Right atrium auricular region (tissue), 2 donors: ENCODE measurements around the gene SHFL. TPM values are rescaled to one million over a fixed set of nuclear protein-coding genes. Genes with fewer than 3 reads are reported as not detected.
A peak's percentile ranks its signal among the peaks of the same experiment; 100 is the strongest.

Experiments
- DNase-seq: peaks from one replicate; pipeline ENCODE4 v3.0.0-alpha.2; 2019; ENCODE audit warnings: low spot score
- H3K27ac ChIP-seq, 2 donors: fragments of 200-600 bp; sonication (generic); 1 replicate in 1 of 2; 2 replicates in 1 of 2; pipeline ENCODE4 v1.5.1; 2016 to 2019
- H3K27me3 ChIP-seq, 2 donors: fragments of 200-600 bp; sonication (generic); one replicate each; pipeline versions ENCODE4 v1.5.1 to v1.6.0; 2017 to 2019
- H3K36me3 ChIP-seq: fragments of 200-600 bp; sonication (generic); one replicate; pipeline ENCODE4 v1.5.1; 2016
- H3K4me1 ChIP-seq, 2 donors: fragments of 200-600 bp; sonication (generic); one replicate each; pipeline versions ENCODE4 v1.5.1 to v1.6.0; 2017 to 2019
- H3K4me3 ChIP-seq, 2 donors: fragments of 200-600 bp; sonication (generic); 1 replicate in 1 of 2; 2 replicates in 1 of 2; pipeline ENCODE4 v1.5.1; 2017 to 2019; ENCODE audit warnings: mild to moderate bottlenecking in 1 of 2, moderate library complexity in 1 of 2
- H3K9me3 ChIP-seq, 2 donors: fragments of 200-600 bp; sonication (generic); one replicate each; pipeline ENCODE4 v1.5.1; 2019
- CTCF ChIP-seq, 2 donors: fragments of 200-600 bp; sonication (generic); IDR thresholded peaks; one replicate each; pipeline ENCODE4 v1.5.1; 2019; ENCODE audit warnings: antibody characterized with exemption in 2 of 2
- total RNA-seq, 2 donors: library from RNA; depleted of rRNA; stranded (reverse); fragments of >200 nt; gene quantifications; one replicate each; pipeline ENCODE4 v1.1.0, GENCODE V29; 2016

The SHFL gene
- 10 to 100 TPM; 11.6 to 16.8 TPM for total RNA-seq

- H3K9me3 ChIP-seq = no peaks in the 10 kb centered on the region
- peak within 1 kb of the TSS; percentile 78 to 93 for H3K4me3 ChIP-seq
- peaks cover 8% of the 10 kb centered on the region for H3K36me3 ChIP-seq
- H3K27ac ChIP-seq = peak within 1 kb of the TSS; percentile 89 to 90
- DNase-seq = peak; percentile 61
- H3K4me1 ChIP-seq = peaks cover 0 to 10% of the 10 kb centered on the region in 2 donors
- TF ChIP-seq CTCF (IDR thresholded peaks at IDR 0.05) = no peak
- H3K27me3 ChIP-seq = no peaks in the 10 kb centered on the region
Observed at GRCh38 chr19:10085641-10086590, at the start of gene SHFL. TSS of gene SHFL (plus strand) at chr19:10086317. CDS start at chr19:10086428, 111 bp downstream.

GRCh38 chr19:10036601-10037071 lies 49.5 kb upstream of the SHFL start:
- H3K4me1 ChIP-seq = no peaks in the 10 kb centered on the region
- H3K27ac ChIP-seq = no peak overlapping the region
- H3K4me3 ChIP-seq = no peak overlapping the region
- peaks cover 0 to 11% of the 10 kb centered on the region in 2 donors for H3K9me3 ChIP-seq
- no peak for TF ChIP-seq CTCF (IDR thresholded peaks at IDR 0.05)
- H3K27me3 ChIP-seq = no peaks in the 10 kb centered on the region
- H3K36me3 ChIP-seq = no peaks in the 10 kb centered on the region
- DNase-seq = no peak

- H3K27ac ChIP-seq = no peak overlapping the region
- H3K9me3 ChIP-seq = peaks cover 0 to 18% of the 10 kb centered on the region in 2 donors
- no peaks in the 10 kb centered on the region for H3K27me3 ChIP-seq
- no peaks in the 10 kb centered on the region for H3K36me3 ChIP-seq
- no peak for DNase-seq
- no peak overlapping the region for H3K4me3 ChIP-seq
- no peaks in the 10 kb centered on the region for H3K4me1 ChIP-seq
- TF ChIP-seq CTCF (IDR thresholded peaks at IDR 0.05) = no peak
Observed at GRCh38 chr19:10037367-10037766, 48.8 kb upstream of the SHFL start.

- no peak for DNase-seq
- Histone ChIP-seq H3K9me3 (peaks cover 0 to 23% of the 10 kb centered on the region in 2 donors), H3K36me3 (no peaks in the 10 kb centered on the region), H3K27me3 (no peaks in the 10 kb centered on the region), H3K4me3 (no peak overlapping the region), H3K4me1 (no peaks in the 10 kb centered on the region), H3K27ac (no peak overlapping the region)
- no peak for TF ChIP-seq CTCF (IDR thresholded peaks at IDR 0.05)
Observed at GRCh38 chr19:10037809-10038208, 48.3 kb upstream of the SHFL start.

GRCh38 chr19:10043286-10043927 lies 42.7 kb upstream of the SHFL start:
- no peaks in the 10 kb centered on the region for H3K4me1 ChIP-seq
- H3K9me3 ChIP-seq = peaks cover 14 to 67% of the 10 kb centered on the region in 2 donors
- H3K36me3 ChIP-seq = no peaks in the 10 kb centered on the region
- H3K27ac ChIP-seq = no peak overlapping the region
- DNase-seq = no peak
- no peak overlapping the region for H3K4me3 ChIP-seq
- no peaks in the 10 kb centered on the region for H3K27me3 ChIP-seq
- no peak for TF ChIP-seq CTCF (IDR thresholded peaks at IDR 0.05)
